Liver (tissue), 9 donors: Measurements from ENCODE around the gene MYO18A. TPM values are rescaled to one million over a fixed set of nuclear protein-coding genes. Genes with fewer than 3 reads are reported as not detected.

Source experiments
- DNase-seq: peaks from one replicate; pipeline ENCODE4 v3.0.0-alpha.2; 2017; ENCODE audit warnings: low spot score
- H3K27ac ChIP-seq, 2 donors: one replicate each; pipeline ENCODE4 v1.7.0; 2013; ENCODE audit warnings: inconsistent platforms in 2 of 2, low read length in 2 of 2, control low read depth in 1 of 2, low read depth in 1 of 2, mild to moderate bottlenecking in 1 of 2
- H3K27me3 ChIP-seq, 4 donors: one replicate each; pipeline versions ENCODE4 v1.6.1 to v1.7.0; 2013; ENCODE audit warnings: low read length in 3 of 4, inconsistent platforms in 1 of 4, mild to moderate bottlenecking in 1 of 4, moderate library complexity in 1 of 4; ENCODE audit not compliant: control insufficient read depth in 4 of 4, insufficient read depth in 4 of 4
- H3K36me3 ChIP-seq, 4 donors: one replicate each; pipeline versions ENCODE4 v1.6.1 to v1.7.0; 2013; ENCODE audit warnings: low read length in 3 of 4, mild to moderate bottlenecking in 3 of 4, low read depth in 1 of 4, moderate library complexity in 1 of 4; ENCODE audit not compliant: control insufficient read depth in 4 of 4, insufficient read depth in 3 of 4
- H3K4me1 ChIP-seq, 4 donors: one replicate each; pipeline versions ENCODE4 v1.6.1 to v1.7.0; 2013; ENCODE audit warnings: low read length in 3 of 4, mild to moderate bottlenecking in 3 of 4, moderate library complexity in 1 of 4; ENCODE audit not compliant: control insufficient read depth in 4 of 4, insufficient read depth in 4 of 4
- H3K4me3 ChIP-seq, 3 donors: one replicate each; pipeline versions ENCODE4 v1.6.1 to v1.7.0; 2013; ENCODE audit warnings: low read length in 3 of 3, control low read depth in 1 of 3, low read depth in 1 of 3, mild to moderate bottlenecking in 1 of 3
- H3K9ac ChIP-seq, 2 donors: one replicate each; pipeline ENCODE4 v1.7.0; 2013; ENCODE audit warnings: low read length in 2 of 2, mild to moderate bottlenecking in 2 of 2, moderate library complexity in 2 of 2, control low read depth in 1 of 2, low read depth in 1 of 2
- H3K9me3 ChIP-seq, 4 donors: one replicate each; pipeline versions ENCODE4 v1.6.1 to v1.7.0; 2013; ENCODE audit warnings: low read length in 3 of 4; ENCODE audit not compliant: control insufficient read depth in 4 of 4
- FOXA1 ChIP-seq: IDR thresholded peaks from 2 replicates; pipeline ENCODE4 v1.6.1; 2016; ENCODE audit warnings: antibody characterized with exemption
- FOXA2 ChIP-seq: IDR thresholded peaks from 2 replicates; pipeline ENCODE4 v1.6.1; 2016; ENCODE audit warnings: antibody characterized with exemption
- GABPA ChIP-seq, 2 donors: IDR thresholded peaks in 1 of 2; conservative IDR thresholded peaks in 1 of 2; 2 replicates each; pipeline ENCODE4 v1.6.1; 2016; ENCODE audit warnings: antibody characterized with exemption in 2 of 2, mild to moderate bottlenecking in 1 of 2, moderate library complexity in 1 of 2
- HNF4A ChIP-seq, 2 donors: conservative IDR thresholded peaks; 2 replicates each; pipeline ENCODE4 v1.6.1; 2016; ENCODE audit warnings: antibody characterized with exemption in 2 of 2, mild to moderate bottlenecking in 2 of 2
- HNF4G ChIP-seq: IDR thresholded peaks from 2 replicates; pipeline ENCODE4 v1.6.1; 2016; ENCODE audit warnings: antibody characterized with exemption
- JUND ChIP-seq, 2 donors: IDR thresholded peaks; 2 replicates each; pipeline ENCODE4 v1.6.1; 2016; ENCODE audit warnings: antibody characterized with exemption in 2 of 2
- NR2F2 ChIP-seq: IDR thresholded peaks from 2 replicates; pipeline ENCODE4 v1.6.1; 2016; ENCODE audit warnings: antibody characterized with exemption
- RAD21 ChIP-seq, 2 donors: IDR thresholded peaks; 2 replicates each; pipeline ENCODE4 v1.6.1; 2016; ENCODE audit warnings: antibody characterized with exemption in 2 of 2, mild to moderate bottlenecking in 2 of 2
- RXRA ChIP-seq, 2 donors: IDR thresholded peaks; 2 replicates each; pipeline ENCODE4 v1.6.1; 2017 to 2018; ENCODE audit warnings: antibody characterized with exemption in 2 of 2, mild to moderate bottlenecking in 1 of 2
- SP1 ChIP-seq: IDR thresholded peaks from 2 replicates; pipeline ENCODE4 v1.6.1; 2018; ENCODE audit warnings: antibody characterized with exemption, mild to moderate bottlenecking
- TAF1 ChIP-seq: conservative IDR thresholded peaks from 2 replicates; pipeline ENCODE4 v1.6.1; 2016; ENCODE audit warnings: antibody characterized with exemption, mild to moderate bottlenecking
- YY1 ChIP-seq: IDR thresholded peaks from 2 replicates; pipeline ENCODE4 v1.6.1; 2016; ENCODE audit warnings: antibody characterized with exemption, mild to moderate bottlenecking
- whole genome bisulfite sequencing: extraction: QIAGEN DNeasy Blood & Tissue Kit; methylation state at CpG from one replicate; pipeline ENCODE4 v1.1.7; 2013; 5-methylcytosine and 5-hydroxymethylcytosine counted together
- polyA plus RNA-seq, 2 donors: library from polyadenylated mRNA; stranded (reverse) in 1 of 2; unstranded in 1 of 2; fragments of 200-250 nt in 1 of 2; fragments of >200 nt in 1 of 2; fragmentation: Nextera tagmentation in 1 of 2; extraction: Ambion mirVana in 1 of 2; gene quantifications; one replicate each; pipeline versions ENCODE4 v1.2.1 to v1.2.3, GENCODE V29; 2013 to 2015
- total RNA-seq, 2 donors: library from RNA; depleted of rRNA; stranded (reverse); fragments of >200 nt; gene quantifications; one replicate each; pipeline ENCODE4 v1.2.3, GENCODE V29; 2014
- TF ChIP-seq, protein P1 (sequence below): fragments of 150-350 bp; IDR thresholded peaks from 2 replicates; pipeline ENCODE4 v1.5.1; 2017; ENCODE audit warnings: improper control_type of control experiment, low read depth, low read length; ENCODE audit not compliant: missing input control
- TF ChIP-seq, protein P2 (sequence below): IDR thresholded peaks from 2 replicates; pipeline ENCODE4 v1.6.1; 2016; ENCODE audit warnings: antibody characterized with exemption
- TF ChIP-seq, protein P3 (sequence below): IDR thresholded peaks from 2 replicates; pipeline ENCODE4 v1.6.1; 2016; ENCODE audit warnings: antibody characterized with exemption, mild to moderate bottlenecking
- TF ChIP-seq, protein P4 (sequence below): IDR thresholded peaks from 2 replicates; pipeline ENCODE4 v1.6.1; 2016; ENCODE audit warnings: antibody characterized with exemption
- donor health status: healthy.
- donor health status: healthy.
- donor health status: healthy.
- donor health status: healthy.
- donor health status: healthy.

Gene MYO18A
- total and polyA plus RNA-seq, 4 donors = 26.3 to 81.6 (median 37.3) TPM

DNA sequence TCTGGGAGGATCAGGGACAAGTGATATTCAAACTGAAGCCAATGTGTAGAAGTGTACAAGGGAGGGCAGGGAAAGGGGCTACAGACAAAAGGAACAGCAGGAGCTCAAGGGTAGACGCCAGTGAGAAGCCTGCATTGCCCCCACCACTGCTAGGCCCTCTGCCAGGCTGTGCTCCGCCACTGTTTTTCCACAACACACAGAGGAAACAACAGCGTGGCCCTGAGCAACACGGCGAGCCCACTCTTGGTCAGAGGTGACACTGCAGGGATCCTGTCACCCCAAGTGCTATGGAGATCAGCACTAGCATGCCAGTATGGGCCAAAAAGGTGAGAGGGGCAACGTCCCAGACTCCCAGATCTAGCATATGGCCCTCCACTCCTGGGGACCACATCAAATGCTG, 23.4 kb downstream of the MYO18A start:
- Histone ChIP-seq H3K36me3 (no peaks in the 10 kb centered on the region), H3K27me3 (no peaks in the 10 kb centered on the region), H3K9me3 (no peaks in the 10 kb centered on the region), H3K4me1 (peaks cover 55 to 85% (median 75%) of the 10 kb centered on the region in 4 donors), H3K27ac (peak overlapping the region; percentile 85 to 94), H3K4me3 (no peak overlapping the region), H3K9ac (no peak overlapping the region)
- peak; percentile 68 for TF ChIP-seq NR2F2
- TF ChIP-seq, protein P1, sequence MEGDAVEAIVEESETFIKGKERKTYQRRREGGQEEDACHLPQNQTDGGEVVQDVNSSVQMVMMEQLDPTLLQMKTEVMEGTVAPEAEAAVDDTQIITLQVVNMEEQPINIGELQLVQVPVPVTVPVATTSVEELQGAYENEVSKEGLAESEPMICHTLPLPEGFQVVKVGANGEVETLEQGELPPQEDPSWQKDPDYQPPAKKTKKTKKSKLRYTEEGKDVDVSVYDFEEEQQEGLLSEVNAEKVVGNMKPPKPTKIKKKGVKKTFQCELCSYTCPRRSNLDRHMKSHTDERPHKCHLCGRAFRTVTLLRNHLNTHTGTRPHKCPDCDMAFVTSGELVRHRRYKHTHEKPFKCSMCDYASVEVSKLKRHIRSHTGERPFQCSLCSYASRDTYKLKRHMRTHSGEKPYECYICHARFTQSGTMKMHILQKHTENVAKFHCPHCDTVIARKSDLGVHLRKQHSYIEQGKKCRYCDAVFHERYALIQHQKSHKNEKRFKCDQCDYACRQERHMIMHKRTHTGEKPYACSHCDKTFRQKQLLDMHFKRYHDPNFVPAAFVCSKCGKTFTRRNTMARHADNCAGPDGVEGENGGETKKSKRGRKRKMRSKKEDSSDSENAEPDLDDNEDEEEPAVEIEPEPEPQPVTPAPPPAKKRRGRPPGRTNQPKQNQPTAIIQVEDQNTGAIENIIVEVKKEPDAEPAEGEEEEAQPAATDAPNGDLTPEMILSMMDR = no peak
- DNase-seq = no peak
- WGBS = 57% methylated on average over 6 of the region's 6 CpGs

DNA sequence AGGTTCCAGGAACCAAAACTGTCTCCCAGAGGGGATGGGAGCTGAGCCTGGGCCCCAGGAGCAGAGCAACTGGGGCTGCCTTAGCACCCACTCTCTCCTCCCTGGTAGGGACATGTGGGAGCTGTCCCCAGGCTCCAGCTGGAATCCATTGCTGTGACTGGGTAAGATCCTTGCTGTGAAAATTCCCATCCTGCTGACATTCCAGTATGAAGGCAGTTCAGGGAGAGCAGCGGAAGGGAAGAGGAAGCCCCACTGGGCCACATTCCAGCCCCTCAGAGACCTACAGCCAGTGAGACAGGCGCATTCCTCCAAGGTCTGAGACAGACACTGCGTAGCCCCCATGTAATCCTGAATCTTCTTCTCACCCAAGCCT, 24.2 kb downstream of the MYO18A start:
- Histone ChIP-seq H3K4me1 (peaks cover 47 to 79% (median 70%) of the 10 kb centered on the region in 4 donors), H3K36me3 (no peaks in the 10 kb centered on the region), H3K27ac (peak overlapping the region; percentile 85 to 94), H3K9ac (peak overlapping the region in 1 of 2 donors; percentile 20), H3K4me3 (no peak overlapping the region), H3K27me3 (no peaks in the 10 kb centered on the region), H3K9me3 (no peaks in the 10 kb centered on the region)
- TF ChIP-seq, protein P1 = no peak
- peak; percentile 6 for TF ChIP-seq SP1
- WGBS = 75% methylated on average over 3 of the region's 3 CpGs
- DNase-seq = no peak

DNA sequence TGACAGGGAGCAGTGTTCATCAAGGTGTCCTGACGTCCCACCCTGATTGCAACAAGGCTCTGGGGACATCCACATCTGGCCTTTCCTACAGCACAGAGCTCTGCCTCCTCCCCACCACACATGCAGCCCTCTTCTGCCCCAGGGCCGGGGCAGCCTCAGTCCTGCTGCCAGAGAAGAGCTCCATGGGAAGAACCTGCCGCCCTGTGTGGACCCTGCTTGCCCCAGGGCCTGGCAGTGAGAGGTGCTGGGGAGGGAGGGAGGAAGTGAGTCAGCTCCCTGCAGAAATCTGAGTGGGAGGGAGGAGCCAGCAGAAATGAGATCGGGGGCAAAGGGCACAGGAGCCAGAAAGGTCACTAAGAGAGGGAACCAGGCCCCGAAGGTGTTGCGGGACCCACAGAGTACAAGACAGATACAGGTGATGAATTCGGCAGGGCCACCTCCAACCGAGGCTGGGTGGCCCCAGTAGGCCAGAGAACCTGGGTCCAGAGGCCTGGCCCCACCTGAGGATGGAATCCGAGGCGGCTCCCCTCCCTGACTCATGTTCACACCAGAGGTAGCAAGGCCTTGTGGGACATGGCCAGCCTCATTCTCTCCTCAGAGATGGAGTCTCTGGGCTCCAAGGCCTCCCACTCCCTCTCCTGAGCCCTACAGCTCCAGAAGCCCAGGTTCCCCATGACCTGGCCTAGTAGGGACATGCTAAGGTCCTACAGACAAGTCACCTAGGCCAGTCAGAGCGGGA, 24.8 kb downstream of the MYO18A start:
- WGBS = 23% methylated on average over 11 of the region's 11 CpGs
- peak overlapping the region; percentile 85 to 94 for H3K27ac ChIP-seq
- DNase-seq = peak; percentile 67
- peak; percentile 47 to 58 for TF ChIP-seq RAD21 (IDR thresholded peaks at IDR 0.05)
- peak; percentile 90 for TF ChIP-seq NR2F2
- TF ChIP-seq, protein P2, sequence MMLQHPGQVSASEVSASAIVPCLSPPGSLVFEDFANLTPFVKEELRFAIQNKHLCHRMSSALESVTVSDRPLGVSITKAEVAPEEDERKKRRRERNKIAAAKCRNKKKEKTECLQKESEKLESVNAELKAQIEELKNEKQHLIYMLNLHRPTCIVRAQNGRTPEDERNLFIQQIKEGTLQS = peak; percentile 71
- no peak for TF ChIP-seq TAF1
- peak in 1 of 2 donors; percentile 34 for TF ChIP-seq GABPA (IDR thresholded peaks at IDR 0.05 in 1 of 2, conservative IDR thresholded peaks at IDR 0.05 in 1 of 2)
- TF ChIP-seq, protein P1 = no peak
- TF ChIP-seq SP1 = peak; percentile 85
- TF ChIP-seq RXRA (IDR thresholded peaks at IDR 0.05) = peak; percentile 88 to 92
- TF ChIP-seq, protein P3, sequence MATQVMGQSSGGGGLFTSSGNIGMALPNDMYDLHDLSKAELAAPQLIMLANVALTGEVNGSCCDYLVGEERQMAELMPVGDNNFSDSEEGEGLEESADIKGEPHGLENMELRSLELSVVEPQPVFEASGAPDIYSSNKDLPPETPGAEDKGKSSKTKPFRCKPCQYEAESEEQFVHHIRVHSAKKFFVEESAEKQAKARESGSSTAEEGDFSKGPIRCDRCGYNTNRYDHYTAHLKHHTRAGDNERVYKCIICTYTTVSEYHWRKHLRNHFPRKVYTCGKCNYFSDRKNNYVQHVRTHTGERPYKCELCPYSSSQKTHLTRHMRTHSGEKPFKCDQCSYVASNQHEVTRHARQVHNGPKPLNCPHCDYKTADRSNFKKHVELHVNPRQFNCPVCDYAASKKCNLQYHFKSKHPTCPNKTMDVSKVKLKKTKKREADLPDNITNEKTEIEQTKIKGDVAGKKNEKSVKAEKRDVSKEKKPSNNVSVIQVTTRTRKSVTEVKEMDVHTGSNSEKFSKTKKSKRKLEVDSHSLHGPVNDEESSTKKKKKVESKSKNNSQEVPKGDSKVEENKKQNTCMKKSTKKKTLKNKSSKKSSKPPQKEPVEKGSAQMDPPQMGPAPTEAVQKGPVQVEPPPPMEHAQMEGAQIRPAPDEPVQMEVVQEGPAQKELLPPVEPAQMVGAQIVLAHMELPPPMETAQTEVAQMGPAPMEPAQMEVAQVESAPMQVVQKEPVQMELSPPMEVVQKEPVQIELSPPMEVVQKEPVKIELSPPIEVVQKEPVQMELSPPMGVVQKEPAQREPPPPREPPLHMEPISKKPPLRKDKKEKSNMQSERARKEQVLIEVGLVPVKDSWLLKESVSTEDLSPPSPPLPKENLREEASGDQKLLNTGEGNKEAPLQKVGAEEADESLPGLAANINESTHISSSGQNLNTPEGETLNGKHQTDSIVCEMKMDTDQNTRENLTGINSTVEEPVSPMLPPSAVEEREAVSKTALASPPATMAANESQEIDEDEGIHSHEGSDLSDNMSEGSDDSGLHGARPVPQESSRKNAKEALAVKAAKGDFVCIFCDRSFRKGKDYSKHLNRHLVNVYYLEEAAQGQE = peak; percentile 87
- TF ChIP-seq FOXA2 = no peak
- TF ChIP-seq, protein P4, sequence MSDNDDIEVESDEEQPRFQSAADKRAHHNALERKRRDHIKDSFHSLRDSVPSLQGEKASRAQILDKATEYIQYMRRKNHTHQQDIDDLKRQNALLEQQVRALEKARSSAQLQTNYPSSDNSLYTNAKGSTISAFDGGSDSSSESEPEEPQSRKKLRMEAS = peak; percentile 52
- TF ChIP-seq HNF4A (conservative IDR thresholded peaks at IDR 0.05) = peak; percentile 84 to 90
- peak; percentile 65 for TF ChIP-seq YY1
- peak; percentile 91 to 97 for TF ChIP-seq JUND (IDR thresholded peaks at IDR 0.05)
- TF ChIP-seq FOXA1 = peak; percentile 38
- TF ChIP-seq HNF4G = peak; percentile 61

More for the DNA sequence above, 24.8 kb downstream of the MYO18A start:
- H3K27me3 ChIP-seq = no peaks in the 10 kb centered on the region
- peak overlapping the region in 1 of 2 donors; percentile 20 for H3K9ac ChIP-seq
- no peaks in the 10 kb centered on the region for H3K9me3 ChIP-seq
- H3K4me1 ChIP-seq = peaks cover 42 to 77% (median 67%) of the 10 kb centered on the region in 4 donors
- H3K4me3 ChIP-seq = peak overlapping the region in 1 of 3 donors; percentile 14
- no peaks in the 10 kb centered on the region for H3K36me3 ChIP-seq
